Prostate gland (tissue), 2 donors: ENCODE data around the gene TSPAN32.

Experiments used
- POLR2A ChIP-seq: fragments of 450-650 bp; IDR thresholded peaks from one replicate; pipeline ENCODE4 v1.6.1; 2016; ENCODE audit warnings: antibody characterized with exemption, mild to moderate bottlenecking
- POLR2AphosphoS5 ChIP-seq: sonication (generic); formaldehyde crosslinking; IDR thresholded peaks from one replicate; pipeline ENCODE4 v1.6.1; 2017; ENCODE audit warnings: antibody characterized with exemption
- TF ChIP-seq, protein P1 (sequence below), 4 experiments: fragments of 200-600 bp in 2 of 4; fragments of 450-650 bp in 2 of 4; sonication (generic) in 2 of 4; IDR thresholded peaks; 1 replicate in 3 of 4; 2 replicates in 1 of 4; pipeline ENCODE4 v1.5.1; 2016 to 2019; ENCODE audit warnings: antibody characterized with exemption in 4 of 4, mild to moderate bottlenecking in 2 of 4, moderate library complexity in 2 of 4

DNA sequence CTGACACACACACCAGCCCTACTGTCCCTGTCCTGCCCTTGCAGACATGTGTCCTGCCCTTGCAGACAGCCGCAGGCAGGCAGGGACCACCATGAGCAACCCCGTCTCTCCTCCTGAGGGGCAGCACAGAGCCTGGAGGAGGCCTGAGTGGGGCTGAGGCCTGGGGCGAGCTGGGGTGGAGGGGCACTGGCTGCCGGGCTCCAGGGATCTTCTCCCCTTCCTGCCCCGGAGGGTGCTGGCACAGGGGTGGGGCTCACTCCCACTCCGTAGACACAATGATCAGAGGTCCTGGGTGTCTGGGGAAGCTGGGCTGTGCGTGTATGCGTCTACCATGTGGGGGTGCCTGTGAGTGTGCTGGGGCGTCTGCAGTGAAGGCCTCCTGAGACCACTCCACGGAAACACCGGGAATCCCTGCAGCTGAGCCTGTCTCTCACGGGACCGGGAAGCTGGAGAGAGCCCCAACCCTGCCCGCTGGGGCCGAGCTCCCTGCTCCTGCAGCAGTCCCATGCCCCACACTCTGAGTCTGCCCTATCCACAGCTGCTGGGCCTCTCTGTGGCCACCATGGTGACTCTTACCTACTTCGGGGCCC is 588 bp downstream of the TSPAN32 start:
- TF ChIP-seq, protein P1, sequence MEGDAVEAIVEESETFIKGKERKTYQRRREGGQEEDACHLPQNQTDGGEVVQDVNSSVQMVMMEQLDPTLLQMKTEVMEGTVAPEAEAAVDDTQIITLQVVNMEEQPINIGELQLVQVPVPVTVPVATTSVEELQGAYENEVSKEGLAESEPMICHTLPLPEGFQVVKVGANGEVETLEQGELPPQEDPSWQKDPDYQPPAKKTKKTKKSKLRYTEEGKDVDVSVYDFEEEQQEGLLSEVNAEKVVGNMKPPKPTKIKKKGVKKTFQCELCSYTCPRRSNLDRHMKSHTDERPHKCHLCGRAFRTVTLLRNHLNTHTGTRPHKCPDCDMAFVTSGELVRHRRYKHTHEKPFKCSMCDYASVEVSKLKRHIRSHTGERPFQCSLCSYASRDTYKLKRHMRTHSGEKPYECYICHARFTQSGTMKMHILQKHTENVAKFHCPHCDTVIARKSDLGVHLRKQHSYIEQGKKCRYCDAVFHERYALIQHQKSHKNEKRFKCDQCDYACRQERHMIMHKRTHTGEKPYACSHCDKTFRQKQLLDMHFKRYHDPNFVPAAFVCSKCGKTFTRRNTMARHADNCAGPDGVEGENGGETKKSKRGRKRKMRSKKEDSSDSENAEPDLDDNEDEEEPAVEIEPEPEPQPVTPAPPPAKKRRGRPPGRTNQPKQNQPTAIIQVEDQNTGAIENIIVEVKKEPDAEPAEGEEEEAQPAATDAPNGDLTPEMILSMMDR (IDR thresholded peaks at IDR 0.05), result no peak
- TF ChIP-seq POLR2AphosphoS5 (no peak), POLR2A (no peak)
